ENCODE measurements around the gene CACYBP. TPM values are rescaled to one million over a fixed set of nuclear protein-coding genes. Genes with fewer than 3 reads are reported as not detected.

Gene CACYBP
- total and polyA plus RNA-seq, 2 of the 13 experiments (the other 11 are each of a cell fraction or from before 2014, with no cell fraction given), result 18.4 to 183 TPM

GRCh38 chr1:175024773-175025172 is 25.0 kb downstream of the CACYBP start:
- H2AFZ ChIP-seq (ENCODE audit: low read length), result no peak overlapping the region
- no peaks in the 10 kb centered on the region; a peak in 1 of 5 replicates for H3K36me3 ChIP-seq (replicated peaks in 1 of 2; ENCODE audit: control insufficient read depth in 1 of 2, insufficient read depth in 2 of 2, low read length in 2 of 2)
- FAIRE-seq, result no peak
- WGBS (ENCODE audit: low lambda C conversion rate), result 72% methylated on average over 2 of the region's 2 CpGs
- 0 out of 2 replicates have a peak, but pooled peaks cover 5% of the 10 kb centered on the region for H4K20me1 ChIP-seq (ENCODE audit: insufficient read depth, low read length)
- in situ Hi-C loops (cut with HindIII; ENCODE audit: extremely low pct_ligation_motif_present, low pct_unique_long_range_greater_than_20kb) (loop anchor here (10.0 kb wide), 1 partner anchor 300 kb away; no protein-coding TSS in a partner anchor), intact Hi-C loops (cut with micrococcal nuclease; ENCODE audit: unreplicated experiment) (no loop called here)
- H3K27me3 ChIP-seq (ENCODE audit: control insufficient read depth in 1 of 2, insufficient read depth in 2 of 2, low read length in 2 of 2), result no peaks in the 10 kb centered on the region; a peak in 1 of 5 replicates
- no peak overlapping the region for H3K4me3 ChIP-seq (replicated peaks in 1 of 3; ENCODE audit: insufficient read depth in 1 of 3, low read depth in 2 of 3, low read length in 3 of 3)
- CTCF ChIA-PET (ENCODE audit: low intra/inter-chr PET ratio, low total read pairs), result no interaction called here
- H3K4me1 ChIP-seq (ENCODE audit: insufficient read depth, low read length), result peaks cover 29% of the 10 kb centered on the region
- no peak for DNase-seq (ENCODE audit: low spot score)
- ATAC-seq, result no peak
- TF ChIP-seq ASH2L (IDR thresholded peaks at IDR 0.05; ENCODE audit: insufficient read length, low read depth, low read length), result no peak
- no peak overlapping the region for H3K9ac ChIP-seq (ENCODE audit: insufficient read depth, low read depth, low read length)
- no peak overlapping the region for H3K4me2 ChIP-seq (ENCODE audit: low read depth, low read length)
- H3K9me3 ChIP-seq (ENCODE audit: low read length), result no peaks in the 10 kb centered on the region
- BruUV-seq (replicated peaks), result no TSS peak
- POLR2A ChIA-PET, result interaction anchor here (3.9 kb wide), 1 partner anchor 25 kb away, joined by 124 read pairs; the partner anchor contains the start of gene CACYBP
- H3K27ac ChIP-seq (ENCODE audit: extremely low read length, insufficient read depth, low read length), result no peak overlapping the region
- H3K79me2 ChIP-seq (ENCODE audit: insufficient read depth, low read length), result peaks cover 25% of the 10 kb centered on the region

DNA sequence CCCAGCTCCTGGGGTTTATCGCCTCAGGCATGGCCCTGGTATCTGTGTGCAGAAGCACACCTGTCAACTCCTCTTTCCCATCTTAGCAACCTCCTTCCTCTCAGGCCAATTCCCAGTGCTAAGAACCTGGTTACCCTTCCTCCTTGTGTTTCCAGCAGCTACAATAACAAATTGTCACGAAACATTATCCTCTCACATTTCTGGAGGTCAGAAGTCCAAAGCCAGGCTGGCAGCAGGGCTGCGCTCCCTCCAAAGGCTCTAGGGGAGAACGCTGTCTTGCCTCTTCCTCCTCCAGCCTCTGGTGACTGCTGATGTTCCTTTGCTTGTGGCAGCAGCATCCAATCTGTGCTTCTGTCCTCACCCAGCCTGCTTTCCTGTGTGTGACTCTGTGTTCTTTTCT is 34.2 kb downstream of the CACYBP start:
- ChIA-PET CTCF (ENCODE audit: low intra/inter-chr PET ratio, low total read pairs) (no interaction called here), POLR2A (no interaction called here)
- intact Hi-C loops (cut with micrococcal nuclease; ENCODE audit: unreplicated experiment), result no loop called here
- TF ChIP-seq HNRNPL (IDR thresholded peaks at IDR 0.05; ENCODE audit: low read depth, low read length) (no peak), ZNF570 (CRISPR knock-in tag; IDR thresholded peaks at IDR 0.05; ENCODE audit: borderline replicate concordance) (no peak), FOXA3 (CRISPR knock-in tag; IDR thresholded peaks at IDR 0.05) (no peak), RFXAP (CRISPR knock-in tag; IDR thresholded peaks at IDR 0.05; ENCODE audit: borderline replicate concordance) (no peak)
- no peak overlapping the region for H2AFZ ChIP-seq (ENCODE audit: low read length)
- no peak overlapping the region for H3K4me2 ChIP-seq (ENCODE audit: low read depth, low read length)
- H3K4me1 ChIP-seq (ENCODE audit: insufficient read depth, low read length), result peaks cover 11% of the 10 kb centered on the region
- no peaks in the 10 kb centered on the region for H3K9me3 ChIP-seq (ENCODE audit: low read length)
- H3K27ac ChIP-seq (ENCODE audit: extremely low read length, insufficient read depth, low read length), result no peak overlapping the region
- 51% methylated on average over 4 of the region's 4 CpGs for WGBS (ENCODE audit: low lambda C conversion rate)
- in situ Hi-C loops (cut with HindIII; ENCODE audit: extremely low pct_ligation_motif_present, low pct_unique_long_range_greater_than_20kb), result no loop called here
- H3K4me3 ChIP-seq (replicated peaks in 1 of 3; ENCODE audit: insufficient read depth in 1 of 3, low read depth in 2 of 3, low read length in 3 of 3), result no peak overlapping the region
- H3K36me3 ChIP-seq (replicated peaks in 1 of 2; ENCODE audit: control insufficient read depth in 1 of 2, insufficient read depth in 2 of 2, low read length in 2 of 2), result no peaks in the 10 kb centered on the region
- DNase-seq (ENCODE audit: low spot score) (no peak), ATAC-seq (no peak), FAIRE-seq (no peak)
- H3K27me3 ChIP-seq (ENCODE audit: control insufficient read depth in 1 of 2, insufficient read depth in 2 of 2, low read length in 2 of 2), result no peaks in the 10 kb centered on the region; a peak in 1 of 5 replicates
- H3K9ac ChIP-seq (ENCODE audit: insufficient read depth, low read depth, low read length), result no peak overlapping the region
- BruUV-seq (replicated peaks), result no TSS peak
- no peaks in the 10 kb centered on the region for H4K20me1 ChIP-seq (ENCODE audit: insufficient read depth, low read length)
- no peaks in the 10 kb centered on the region for H3K79me2 ChIP-seq (ENCODE audit: insufficient read depth, low read length)

All from HepG2 (cell line).